ENCODE results near the gene OR11G2.
"Not testable (repeated sequence)": the region's sequence is repeated elsewhere in the genome, so short reads cannot be mapped to it uniquely, and the experiment has no call there.

Gene OR11G2

GRCh38 chr14:20190596-20190995 lies at the start of gene OR11G2:
OR11G2 (plus strand) TSS chr14:20190896; CDS start chr14:20197438, 6,542 bp downstream.
- no peak for DNase-seq (ENCODE audit: low read depth)

- no peak for DNase-seq (ENCODE audit: low read depth)
These were observed 46.8 kb upstream of the OR11G2 start for GRCh38 chr14:20143911-20144310.

- no peak for DNase-seq (ENCODE audit: low read depth)
These were observed 45.9 kb upstream of the OR11G2 start for GRCh38 chr14:20144820-20145219.

GRCh38 chr14:20164462-20164861 lies 26.2 kb upstream of the OR11G2 start:
- no peak for DNase-seq (ENCODE audit: low read depth)

- DNase-seq (ENCODE audit: low read depth): no peak
These were observed 23.6 kb upstream of the OR11G2 start for GRCh38 chr14:20167091-20167490.

- DNase-seq (ENCODE audit: low read depth): not testable (repeated sequence)
These were observed 20.8 kb upstream of the OR11G2 start for GRCh38 chr14:20169852-20170251.

GRCh38 chr14:20174205-20174604 lies 16.5 kb upstream of the OR11G2 start:
- not testable (repeated sequence) for DNase-seq (ENCODE audit: low read depth)

- DNase-seq (ENCODE audit: low read depth): no peak
These were observed 14.4 kb upstream of the OR11G2 start for GRCh38 chr14:20176330-20176729.

- no peak for DNase-seq (ENCODE audit: low read depth)
These were observed 13.2 kb upstream of the OR11G2 start for GRCh38 chr14:20177433-20177974.

GRCh38 chr14:20179218-20179617 lies 11.5 kb upstream of the OR11G2 start:
- DNase-seq (ENCODE audit: low read depth): no peak

GRCh38 chr14:20179880-20180279 lies 10.8 kb upstream of the OR11G2 start:
- no peak for DNase-seq (ENCODE audit: low read depth)

- DNase-seq (ENCODE audit: low read depth): no peak
These were observed 10.2 kb upstream of the OR11G2 start for GRCh38 chr14:20180486-20180885.

- no peak for DNase-seq (ENCODE audit: low read depth)
These were observed 6.5 kb upstream of the OR11G2 start for GRCh38 chr14:20184181-20184580.

GRCh38 chr14:20191396-20191795 lies 700 bp downstream of the OR11G2 start:
- no peak for DNase-seq (ENCODE audit: low read depth)

- no peak for DNase-seq (ENCODE audit: low read depth)
These were observed 3.4 kb downstream of the OR11G2 start for GRCh38 chr14:20194101-20194500.

- not testable (repeated sequence) for DNase-seq (ENCODE audit: low read depth)
These were observed 4.5 kb downstream of the OR11G2 start for GRCh38 chr14:20195170-20195569.

- no peak for DNase-seq (ENCODE audit: low read depth)
These were observed 5.2 kb downstream of the OR11G2 start for GRCh38 chr14:20195911-20196310.

- DNase-seq (ENCODE audit: low read depth): no peak
These were observed 6.8 kb downstream of the OR11G2 start for GRCh38 chr14:20197459-20197858.

GRCh38 chr14:20198991-20199390 lies 8.3 kb downstream of the OR11G2 start:
- no peak for DNase-seq (ENCODE audit: low read depth)

GRCh38 chr14:20204721-20205120 lies 14.0 kb downstream of the OR11G2 start:
- no peak for DNase-seq (ENCODE audit: low read depth)

- DNase-seq (ENCODE audit: low read depth): no peak
These were observed 18.9 kb downstream of the OR11G2 start for GRCh38 chr14:20209595-20209994.

GRCh38 chr14:20212406-20212805 lies 21.7 kb downstream of the OR11G2 start:
- not testable (repeated sequence) for DNase-seq (ENCODE audit: low read depth)

GRCh38 chr14:20215196-20215595 lies 24.5 kb downstream of the OR11G2 start:
- no peak for DNase-seq (ENCODE audit: low read depth)

- no peak for DNase-seq (ENCODE audit: low read depth)
These were observed 28.3 kb downstream of the OR11G2 start for GRCh38 chr14:20219033-20219432.

GRCh38 chr14:20223410-20223809 lies 32.7 kb downstream of the OR11G2 start, which contains the start of gene OR11H6:
OR11H6 (plus strand) TSS chr14:20223710; CDS start chr14:20223710, 0 bp downstream.
- no peak for DNase-seq (ENCODE audit: low read depth)
